COLO829 (cell line): ENCODE data around the gene GNAI2.
A peak's percentile ranks its signal among the peaks of the same experiment; 100 is the strongest.
"Not testable (repeated sequence)": the region's sequence is repeated elsewhere in the genome, so short reads cannot be mapped to it uniquely, and the experiment has no call there.

ENCODE experiments used
- DNase-seq: peaks from one replicate; pipeline ENCODE4 v3.0.0; 2012; ENCODE audit warnings: low spot score

GNAI2 gene

GRCh38 chr3:50264383-50264963 is 28.5 kb downstream of the GNAI2 start:
- DNase-seq = peak; percentile 61

GRCh38 chr3:50264964-50265485 is 29.0 kb downstream of the GNAI2 start:
- no peak for DNase-seq

- no peak for DNase-seq
These were observed 29.6 kb downstream of the GNAI2 start for GRCh38 chr3:50265571-50265970.

- no peak for DNase-seq
These were observed 30.0 kb downstream of the GNAI2 start for GRCh38 chr3:50266017-50266416.

- no peak for DNase-seq
These were observed 30.8 kb downstream of the GNAI2 start for GRCh38 chr3:50266836-50267235.

- no peak for DNase-seq
These were observed 31.4 kb downstream of the GNAI2 start for GRCh38 chr3:50267280-50267913.

- no peak for DNase-seq
These were observed 32.3 kb downstream of the GNAI2 start for GRCh38 chr3:50268276-50268675.

- DNase-seq = peak; percentile 88
These were observed 32.9 kb downstream of the GNAI2 start, which contains the start of gene SEMA3B for GRCh38 chr3:50268703-50269451. SEMA3B (plus strand) TSS chr3:50269147; CDS start chr3:50269241, 94 bp downstream.

- no peak for DNase-seq
These were observed 33.5 kb downstream of the GNAI2 start for GRCh38 chr3:50269460-50269859.

GRCh38 chr3:50269977-50270413 is 34.0 kb downstream of the GNAI2 start:
- DNase-seq = no peak

- DNase-seq = no peak
These were observed 34.6 kb downstream of the GNAI2 start for GRCh38 chr3:50270422-50271224.

- DNase-seq = no peak
These were observed 35.4 kb downstream of the GNAI2 start for GRCh38 chr3:50271314-50271936.

- not testable (repeated sequence) for DNase-seq
These were observed 36.5 kb downstream of the GNAI2 start for GRCh38 chr3:50272538-50272910.

- peak; percentile 90 for DNase-seq
These were observed 37.1 kb downstream of the GNAI2 start for GRCh38 chr3:50272911-50273688.

- no peak for DNase-seq
These were observed 37.7 kb downstream of the GNAI2 start for GRCh38 chr3:50273689-50274065.

- DNase-seq = no peak
These were observed 38.5 kb downstream of the GNAI2 start for GRCh38 chr3:50274371-50275104.

- DNase-seq = no peak
These were observed 39.4 kb downstream of the GNAI2 start for GRCh38 chr3:50275141-50275995.

- DNase-seq = no peak
These were observed 40.2 kb downstream of the GNAI2 start for GRCh38 chr3:50275996-50276761.

- no peak for DNase-seq
These were observed 40.7 kb downstream of the GNAI2 start for GRCh38 chr3:50276762-50277101.
